ENCODE data around the gene KIAA1328. TPM values are rescaled to one million over a fixed set of nuclear protein-coding genes. Genes with fewer than 3 reads are reported as not detected.

KIAA1328 gene
- total and polyA plus RNA-seq, 9 of the 15 experiments (the other 6 are each of a cell fraction or from before 2014, with no cell fraction given) = 4.0 to 8.6 (median 7.4) TPM

GRCh38 chr18:37218022-37218590, 389.2 kb downstream of the KIAA1328 start:
- Histone ChIP-seq H4K20me1 (replicated peaks; ENCODE audit: control insufficient read depth, insufficient read depth, low read length) (no peaks in the 10 kb centered on the region), H3K4me3 (no peak overlapping the region), H3K27ac (ENCODE audit: extremely low read depth, low read depth, low read length) (no peak overlapping the region), H3K27me3 (ENCODE audit: control insufficient read depth in 2 of 2, insufficient read depth in 2 of 2, low read length in 2 of 2) (no peaks in the 10 kb centered on the region), H3K4me1 (replicated peaks in 1 of 2; ENCODE audit: control insufficient read depth in 2 of 2, insufficient read depth in 2 of 2, low read length in 2 of 2) (no peaks in the 10 kb centered on the region), H3K9me1 (ENCODE audit: control insufficient read depth, insufficient read depth, low read length) (no peaks in the 10 kb centered on the region), H3K9ac (ENCODE audit: insufficient read depth in 1 of 2, low read depth in 2 of 2, low read length in 2 of 2) (no peak overlapping the region), H3K36me3 (ENCODE audit: control insufficient read depth, insufficient read depth, low read length) (no peaks in the 10 kb centered on the region), H3K79me2 (ENCODE audit: control insufficient read depth, insufficient read depth, low read length) (no peaks in the 10 kb centered on the region), H3K9me3 (replicated peaks; ENCODE audit: control insufficient read depth, insufficient read depth, low read depth, low read length) (no peaks in the 10 kb centered on the region), H2AFZ (ENCODE audit: low read depth, low read length) (no peak overlapping the region), H3K4me2 (ENCODE audit: insufficient read depth, low read length) (no peak overlapping the region)
- WGBS (ENCODE audit: insufficient coverage, low coverage, missing lambda C conversion rate) = 0% methylated on average over 2 of the region's 2 CpGs
- POLR2A ChIA-PET = interaction anchor here (2.0 kb wide), 1 partner anchor 22 kb away, joined by 4 read pairs; no protein-coding TSS in a partner anchor
- no peak for ATAC-seq
- in situ Hi-C loops (cut with MboI) (no loop called here), intact Hi-C loops (cut with micrococcal nuclease) (no loop called here)
- no peak for DNase-seq (ENCODE audit: extremely low read depth in 1 of 4, low spot score in 3 of 4)
- no peak for FAIRE-seq
- no TSS peak for BruUV-seq (replicated peaks)
- CTCF ChIA-PET (ENCODE audit: low intra/inter-chr PET ratio) = no interaction called here
- TF ChIP-seq KDM5B (IDR thresholded peaks at IDR 0.05; ENCODE audit: insufficient replicate concordance, low read depth, low read length) (no peak), MED1 (CRISPR knock-in tag; IDR thresholded peaks at IDR 0.05; ENCODE audit: borderline replicate concordance) (no peak), RNF2 (IDR thresholded peaks at IDR 0.05) (no peak), CEBPG (CRISPR knock-in tag; IDR thresholded peaks at IDR 0.05) (no peak), CEBPG (tag; conservative IDR thresholded peaks at IDR 0.05 in 1 of 2, IDR thresholded peaks at IDR 0.05 in 1 of 2) (no peak), ZFP30 (CRISPR knock-in tag; IDR thresholded peaks at IDR 0.05; ENCODE audit: borderline replicate concordance) (no peak), OTX1 (CRISPR knock-in tag; IDR thresholded peaks at IDR 0.05) (no peak), ELF1 (tag; IDR thresholded peaks at IDR 0.05) (no peak), PPARD (CRISPR knock-in tag; IDR thresholded peaks at IDR 0.05) (no peak), TFE3 (CRISPR knock-in tag; IDR thresholded peaks at IDR 0.05) (no peak), FOXK2 (conservative IDR thresholded peaks at IDR 0.05 in 1 of 2, IDR thresholded peaks at IDR 0.05 in 1 of 2; ENCODE audit: low read depth in 2 of 2) (no peak), FOXP4 (CRISPR knock-in tag; IDR thresholded peaks at IDR 0.05; ENCODE audit: borderline replicate concordance) (no peak), CTCF (IDR thresholded peaks at IDR 0.05 in 2 of 3, conservative IDR thresholded peaks at IDR 0.05 in 1 of 3; ENCODE audit: insufficient read depth in 2 of 3, low read depth in 1 of 3, low read length in 3 of 3) (no peak)

All from K562 (cell line).